ENCODE measurements around the gene STAC3.

Gene STAC3

DNA sequence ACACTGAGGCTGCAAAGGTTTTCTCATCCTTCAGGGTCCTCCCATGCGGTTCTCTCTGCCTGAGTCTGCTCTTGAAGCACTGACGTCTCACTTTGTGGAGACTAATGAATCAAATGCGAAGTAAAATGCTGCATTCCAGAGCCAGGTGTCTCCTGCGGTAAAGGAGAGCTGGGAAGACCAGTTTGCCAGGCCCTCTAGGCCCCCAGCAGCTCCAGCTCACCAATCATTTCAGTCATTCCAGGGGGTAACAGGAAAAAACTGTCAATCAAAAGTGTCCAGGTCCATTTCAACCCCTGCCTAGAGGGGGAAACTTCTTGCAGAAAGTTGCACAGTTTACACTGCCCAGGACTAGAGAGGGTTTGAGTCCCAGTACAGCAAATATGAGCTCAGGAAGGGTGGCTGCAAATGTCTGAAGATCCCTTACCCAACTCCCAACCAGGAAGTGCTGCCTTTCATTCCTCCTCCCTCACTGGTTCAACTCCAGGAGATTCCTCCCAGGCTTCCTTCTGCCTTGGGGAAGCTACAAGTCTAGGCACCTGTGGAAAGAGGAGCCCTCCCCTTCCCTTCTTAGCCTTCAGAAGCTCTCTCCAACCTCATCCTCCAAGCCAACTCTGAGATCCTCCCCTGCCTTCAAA, 37.1 kb downstream of the STAC3 start:
- H3K4me1 ChIP-seq (ENCODE audit: control insufficient read depth, insufficient read depth, low read length), result peaks cover 36% of the 10 kb centered on the region
- peak overlapping the region in 1 of 2 donors; percentile 27 for H3K9ac ChIP-seq (ENCODE audit: low read length in 2 of 2)
- peaks cover 38 to 45% of the 10 kb centered on the region in 2 donors for H3K27me3 ChIP-seq (ENCODE audit: control insufficient read depth in 1 of 2, insufficient read depth in 2 of 2, low read length in 2 of 2)
- H3K27ac ChIP-seq (ENCODE audit: low read length), result no peak overlapping the region
- H3K36me3 ChIP-seq (ENCODE audit: control insufficient read depth in 2 of 2, insufficient read depth in 2 of 2, low read length in 2 of 2), result peaks cover 5 to 17% of the 10 kb centered on the region in 2 donors
- H3K9me3 ChIP-seq (ENCODE audit: control insufficient read depth in 2 of 2, low read length in 2 of 2), result no peaks in the 10 kb centered on the region
- H3K4me3 ChIP-seq (ENCODE audit: low read length in 2 of 2), result no peak overlapping the region

DNA sequence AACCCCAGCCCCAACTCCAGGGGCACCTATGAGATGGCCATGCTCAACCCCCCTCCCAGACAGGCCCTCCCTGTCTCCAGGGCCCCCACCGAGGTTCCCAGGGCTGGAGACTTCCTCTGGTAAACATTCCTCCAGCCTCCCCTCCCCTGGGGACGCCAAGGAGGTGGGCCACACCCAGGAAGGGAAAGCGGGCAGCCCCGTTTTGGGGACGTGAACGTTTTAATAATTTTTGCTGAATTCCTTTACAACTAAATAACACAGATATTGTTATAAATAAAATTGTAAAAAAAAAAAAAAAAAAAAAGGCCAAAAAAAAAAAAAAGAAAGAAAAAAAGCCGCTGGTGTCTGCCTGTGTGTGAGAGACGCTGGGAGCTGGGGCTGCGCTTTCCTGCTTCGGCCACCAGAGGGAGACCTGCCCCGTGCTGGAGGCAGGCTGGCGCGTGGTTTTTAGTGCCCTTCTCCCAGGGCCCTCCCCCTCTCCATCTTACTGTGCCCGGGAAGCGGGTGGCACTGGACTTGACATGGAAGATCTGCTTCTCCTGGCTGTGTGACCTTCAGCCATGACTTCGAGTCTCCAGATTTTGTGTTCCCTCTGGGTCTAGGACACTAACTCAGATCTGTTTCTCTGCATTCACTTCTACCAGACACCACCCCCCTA, 37.8 kb downstream of the STAC3 start:
- peak overlapping the region in 1 of 2 donors; percentile 27 for H3K9ac ChIP-seq (ENCODE audit: low read length in 2 of 2)
- no peak overlapping the region for H3K27ac ChIP-seq (ENCODE audit: low read length)
- H3K4me3 ChIP-seq (ENCODE audit: low read length in 2 of 2), result no peak overlapping the region
- H3K9me3 ChIP-seq (ENCODE audit: control insufficient read depth in 2 of 2, low read length in 2 of 2), result no peaks in the 10 kb centered on the region
- peaks cover 31 to 39% of the 10 kb centered on the region in 2 donors for H3K27me3 ChIP-seq (ENCODE audit: control insufficient read depth in 1 of 2, insufficient read depth in 2 of 2, low read length in 2 of 2)
- H3K4me1 ChIP-seq (ENCODE audit: control insufficient read depth, insufficient read depth, low read length), result peaks cover 36% of the 10 kb centered on the region
- peaks cover 5 to 22% of the 10 kb centered on the region in 2 donors for H3K36me3 ChIP-seq (ENCODE audit: control insufficient read depth in 2 of 2, insufficient read depth in 2 of 2, low read length in 2 of 2)

DNA sequence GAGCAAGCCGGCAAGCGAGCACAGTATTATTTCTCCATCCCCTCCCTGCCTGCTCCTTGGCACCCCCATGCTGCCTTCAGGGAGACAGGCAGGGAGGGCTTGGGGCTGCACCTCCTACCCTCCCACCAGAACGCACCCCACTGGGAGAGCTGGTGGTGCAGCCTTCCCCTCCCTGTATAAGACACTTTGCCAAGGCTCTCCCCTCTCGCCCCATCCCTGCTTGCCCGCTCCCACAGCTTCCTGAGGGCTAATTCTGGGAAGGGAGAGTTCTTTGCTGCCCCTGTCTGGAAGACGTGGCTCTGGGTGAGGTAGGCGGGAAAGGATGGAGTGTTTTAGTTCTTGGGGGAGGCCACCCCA, 38.3 kb downstream of the STAC3 start:
- Histone ChIP-seq H3K4me1 (ENCODE audit: control insufficient read depth, insufficient read depth, low read length) (peaks cover 36% of the 10 kb centered on the region), H3K4me3 (ENCODE audit: low read length in 2 of 2) (no peak overlapping the region), H3K36me3 (ENCODE audit: control insufficient read depth in 2 of 2, insufficient read depth in 2 of 2, low read length in 2 of 2) (peaks cover 6 to 26% of the 10 kb centered on the region in 2 donors), H3K9me3 (ENCODE audit: control insufficient read depth in 2 of 2, low read length in 2 of 2) (no peaks in the 10 kb centered on the region), H3K9ac (ENCODE audit: low read length in 2 of 2) (no peak overlapping the region), H3K27ac (ENCODE audit: low read length) (no peak overlapping the region), H3K27me3 (ENCODE audit: control insufficient read depth in 1 of 2, insufficient read depth in 2 of 2, low read length in 2 of 2) (peaks cover 26 to 34% of the 10 kb centered on the region in 2 donors)

DNA sequence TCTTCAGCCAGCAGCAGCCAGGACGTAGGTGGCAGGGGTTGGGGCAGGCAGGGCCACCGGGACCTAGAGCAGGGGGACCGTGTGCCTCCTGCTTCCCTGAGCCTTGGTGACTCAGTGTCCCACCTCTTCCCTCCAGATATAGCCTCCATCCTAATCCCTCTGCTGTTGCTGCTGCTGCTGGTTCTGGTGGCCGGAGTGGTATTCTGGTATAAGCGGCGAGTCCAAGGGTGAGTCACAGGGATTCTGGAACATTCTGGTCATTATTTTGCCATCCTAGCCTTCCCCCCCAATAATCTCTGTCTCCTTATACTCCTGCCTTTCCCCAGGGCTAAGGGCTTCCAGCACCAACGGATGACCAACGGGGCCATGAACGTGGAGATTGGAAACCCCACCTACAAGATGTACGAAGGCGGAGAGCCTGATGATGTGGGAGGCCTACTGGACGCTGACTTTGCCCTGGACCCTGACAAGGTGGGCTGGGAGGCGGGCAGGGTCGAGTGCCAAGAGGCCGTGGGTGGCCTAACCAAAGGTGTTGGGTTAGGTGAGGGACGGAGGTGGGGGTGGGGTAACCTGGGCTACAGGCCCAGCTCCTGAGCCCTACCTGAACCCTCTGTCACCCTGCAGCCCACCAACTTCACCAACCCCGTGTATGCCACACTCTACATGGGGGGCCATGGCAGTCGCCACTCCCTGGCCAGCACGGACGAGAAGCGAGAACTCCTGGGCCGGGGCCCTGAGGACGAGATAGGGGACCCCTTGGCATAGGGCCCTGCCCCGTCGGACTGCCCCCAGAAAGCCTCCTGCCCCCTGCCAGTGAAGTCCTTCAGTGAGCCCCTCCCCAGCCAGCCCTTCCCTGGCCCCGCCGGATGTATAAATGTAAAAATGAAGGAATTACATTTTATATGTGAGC, 38.9 kb downstream of the STAC3 start:
- Histone ChIP-seq H3K9me3 (ENCODE audit: control insufficient read depth in 2 of 2, low read length in 2 of 2) (no peaks in the 10 kb centered on the region), H3K4me1 (ENCODE audit: control insufficient read depth, insufficient read depth, low read length) (peaks cover 29% of the 10 kb centered on the region), H3K4me3 (ENCODE audit: low read length in 2 of 2) (no peak overlapping the region), H3K27me3 (ENCODE audit: control insufficient read depth in 1 of 2, insufficient read depth in 2 of 2, low read length in 2 of 2) (peaks cover 20 to 28% of the 10 kb centered on the region in 2 donors), H3K9ac (ENCODE audit: low read length in 2 of 2) (no peak overlapping the region), H3K36me3 (ENCODE audit: control insufficient read depth in 2 of 2, insufficient read depth in 2 of 2, low read length in 2 of 2) (peaks cover 8 to 29% of the 10 kb centered on the region in 2 donors), H3K27ac (ENCODE audit: low read length) (no peak overlapping the region)

DNA sequence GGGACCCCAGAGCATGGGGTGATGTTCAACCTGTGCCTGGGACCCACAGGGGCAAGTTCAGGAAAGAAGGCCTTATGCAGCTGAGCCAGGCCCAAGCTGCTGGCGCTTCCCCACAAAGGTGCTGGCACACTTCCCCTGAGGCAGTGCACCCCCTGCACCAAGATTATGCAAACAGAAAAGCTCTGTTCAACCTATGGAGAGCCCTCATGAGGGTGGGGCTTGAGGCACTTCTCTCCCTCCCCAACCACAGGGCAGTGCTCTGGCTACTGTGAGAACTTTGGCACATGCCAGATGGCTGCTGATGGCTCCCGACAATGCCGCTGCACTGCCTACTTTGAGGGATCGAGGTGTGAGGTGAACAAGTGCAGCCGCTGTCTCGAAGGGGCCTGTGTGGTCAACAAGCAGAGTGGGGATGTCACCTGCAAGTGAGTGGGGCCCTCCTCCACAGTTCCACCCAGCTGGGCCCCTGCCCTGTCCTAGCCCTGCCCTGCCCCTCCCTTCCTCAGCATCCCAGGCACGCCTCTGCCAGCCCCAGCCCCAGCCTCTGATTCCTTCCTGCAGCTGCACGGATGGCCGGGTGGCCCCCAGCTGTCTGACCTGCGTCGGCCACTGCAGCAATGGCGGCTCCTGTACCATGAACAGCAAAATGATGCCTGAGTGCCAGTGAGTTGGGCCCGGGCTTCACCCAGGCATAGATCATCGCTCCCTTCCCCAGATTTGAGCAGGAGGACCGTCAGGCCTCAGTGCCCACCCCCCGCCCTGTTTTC, 39.9 kb downstream of the STAC3 start:
- Histone ChIP-seq H3K36me3 (ENCODE audit: control insufficient read depth in 2 of 2, insufficient read depth in 2 of 2, low read length in 2 of 2) (peaks cover 8 to 33% of the 10 kb centered on the region in 2 donors), H3K27ac (ENCODE audit: low read length) (no peak overlapping the region), H3K9me3 (ENCODE audit: control insufficient read depth in 2 of 2, low read length in 2 of 2) (no peaks in the 10 kb centered on the region), H3K9ac (ENCODE audit: low read length in 2 of 2) (no peak overlapping the region), H3K4me1 (ENCODE audit: control insufficient read depth, insufficient read depth, low read length) (peaks cover 22% of the 10 kb centered on the region), H3K4me3 (ENCODE audit: low read length in 2 of 2) (no peak overlapping the region), H3K27me3 (ENCODE audit: control insufficient read depth in 1 of 2, insufficient read depth in 2 of 2, low read length in 2 of 2) (peaks cover 19 to 20% of the 10 kb centered on the region in 2 donors)

DNA sequence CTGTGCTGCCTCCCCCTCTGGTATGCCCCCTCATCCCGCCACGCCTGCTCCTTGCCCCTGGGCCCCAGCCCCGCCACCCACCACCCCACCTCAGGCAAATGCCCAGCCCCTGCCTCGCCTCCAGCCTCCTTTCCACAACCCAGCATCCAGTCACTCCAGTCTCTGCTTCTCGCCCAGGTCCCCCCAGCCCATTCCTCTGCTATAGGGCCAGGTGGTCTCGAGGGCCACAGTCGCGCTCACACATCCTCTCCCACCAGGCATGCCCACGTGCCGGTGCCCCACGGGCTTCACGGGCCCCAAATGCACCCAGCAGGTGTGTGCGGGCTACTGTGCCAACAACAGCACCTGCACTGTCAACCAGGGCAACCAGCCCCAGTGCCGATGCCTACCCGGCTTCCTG, 40.5 kb downstream of the STAC3 start:
- peaks cover 13 to 40% of the 10 kb centered on the region in 2 donors for H3K36me3 ChIP-seq (ENCODE audit: control insufficient read depth in 2 of 2, insufficient read depth in 2 of 2, low read length in 2 of 2)
- H3K9ac ChIP-seq (ENCODE audit: low read length in 2 of 2), result no peak overlapping the region
- no peak overlapping the region for H3K27ac ChIP-seq (ENCODE audit: low read length)
- H3K4me3 ChIP-seq (ENCODE audit: low read length in 2 of 2), result no peak overlapping the region
- H3K9me3 ChIP-seq (ENCODE audit: control insufficient read depth in 2 of 2, low read length in 2 of 2), result no peaks in the 10 kb centered on the region
- peaks cover 17% of the 10 kb centered on the region for H3K4me1 ChIP-seq (ENCODE audit: control insufficient read depth, insufficient read depth, low read length)
- H3K27me3 ChIP-seq (ENCODE audit: control insufficient read depth in 1 of 2, insufficient read depth in 2 of 2, low read length in 2 of 2), result peaks cover 12 to 14% of the 10 kb centered on the region in 2 donors

DNA sequence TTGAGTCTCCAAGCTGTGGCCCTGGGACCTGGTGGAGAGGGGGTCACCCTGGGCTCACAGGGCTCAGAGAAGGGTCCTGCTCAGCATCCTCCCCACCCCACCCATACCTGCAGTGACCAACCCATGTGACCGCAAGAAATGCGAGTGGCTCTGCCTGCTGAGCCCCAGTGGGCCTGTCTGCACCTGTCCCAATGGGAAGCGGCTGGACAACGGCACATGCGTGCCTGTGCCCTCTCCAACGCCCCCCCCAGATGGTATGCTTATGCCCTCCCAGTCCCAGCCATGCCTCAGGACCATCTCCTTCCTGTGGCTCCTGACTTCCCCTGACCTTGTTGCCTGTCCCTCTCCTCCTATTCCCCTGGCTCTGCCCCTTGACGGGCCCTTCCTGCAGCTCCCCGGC, 41.1 kb downstream of the STAC3 start:
- Histone ChIP-seq H3K4me3 (ENCODE audit: low read length in 2 of 2) (no peak overlapping the region), H3K27me3 (ENCODE audit: control insufficient read depth in 1 of 2, insufficient read depth in 2 of 2, low read length in 2 of 2) (peaks cover 7 to 8% of the 10 kb centered on the region in 2 donors), H3K4me1 (ENCODE audit: control insufficient read depth, insufficient read depth, low read length) (peaks cover 13% of the 10 kb centered on the region), H3K9ac (ENCODE audit: low read length in 2 of 2) (no peak overlapping the region), H3K27ac (ENCODE audit: low read length) (no peak overlapping the region), H3K9me3 (ENCODE audit: control insufficient read depth in 2 of 2, low read length in 2 of 2) (no peaks in the 10 kb centered on the region), H3K36me3 (ENCODE audit: control insufficient read depth in 2 of 2, insufficient read depth in 2 of 2, low read length in 2 of 2) (peaks cover 14 to 45% of the 10 kb centered on the region in 2 donors)

DNA sequence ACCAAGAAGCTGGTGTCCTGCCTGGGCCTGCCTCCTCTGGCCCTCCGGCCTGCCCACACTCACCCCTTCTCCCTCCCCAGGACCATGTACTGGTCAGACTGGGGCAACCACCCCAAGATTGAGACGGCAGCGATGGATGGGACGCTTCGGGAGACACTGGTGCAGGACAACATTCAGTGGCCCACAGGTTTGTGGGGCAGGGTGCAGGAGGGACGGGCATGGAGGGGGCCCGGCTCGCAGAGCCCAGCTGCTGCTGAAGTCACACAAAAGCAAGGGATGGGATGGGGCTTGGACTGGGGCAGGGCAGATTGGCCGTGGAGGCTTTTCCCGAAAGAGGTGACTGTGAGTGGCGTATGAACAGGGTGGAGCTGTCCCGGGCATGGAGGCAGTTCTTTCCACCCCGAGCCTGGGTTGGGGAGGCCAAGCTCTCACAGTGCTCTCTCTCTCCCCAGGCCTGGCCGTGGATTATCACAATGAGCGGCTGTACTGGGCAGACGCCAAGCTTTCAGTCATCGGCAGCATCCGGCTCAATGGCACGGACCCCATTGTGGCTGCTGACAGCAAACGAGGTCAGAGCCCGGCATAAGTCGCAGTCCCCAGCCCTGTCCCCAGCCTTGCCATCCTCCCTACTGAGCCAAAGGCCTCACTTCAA, 42.2 kb downstream of the STAC3 start:
- H3K27me3 ChIP-seq (ENCODE audit: control insufficient read depth in 1 of 2, insufficient read depth in 2 of 2, low read length in 2 of 2), result peaks cover under 1 to 2% of the 10 kb centered on the region in 2 donors
- H3K36me3 ChIP-seq (ENCODE audit: control insufficient read depth in 2 of 2, insufficient read depth in 2 of 2, low read length in 2 of 2), result peaks cover 24 to 56% of the 10 kb centered on the region in 2 donors
- H3K9me3 ChIP-seq (ENCODE audit: control insufficient read depth in 2 of 2, low read length in 2 of 2), result no peaks in the 10 kb centered on the region
- no peak overlapping the region for H3K27ac ChIP-seq (ENCODE audit: low read length)
- no peak overlapping the region for H3K4me3 ChIP-seq (ENCODE audit: low read length in 2 of 2)
- H3K9ac ChIP-seq (ENCODE audit: low read length in 2 of 2), result no peak overlapping the region
- peaks cover 4% of the 10 kb centered on the region for H3K4me1 ChIP-seq (ENCODE audit: control insufficient read depth, insufficient read depth, low read length)

DNA sequence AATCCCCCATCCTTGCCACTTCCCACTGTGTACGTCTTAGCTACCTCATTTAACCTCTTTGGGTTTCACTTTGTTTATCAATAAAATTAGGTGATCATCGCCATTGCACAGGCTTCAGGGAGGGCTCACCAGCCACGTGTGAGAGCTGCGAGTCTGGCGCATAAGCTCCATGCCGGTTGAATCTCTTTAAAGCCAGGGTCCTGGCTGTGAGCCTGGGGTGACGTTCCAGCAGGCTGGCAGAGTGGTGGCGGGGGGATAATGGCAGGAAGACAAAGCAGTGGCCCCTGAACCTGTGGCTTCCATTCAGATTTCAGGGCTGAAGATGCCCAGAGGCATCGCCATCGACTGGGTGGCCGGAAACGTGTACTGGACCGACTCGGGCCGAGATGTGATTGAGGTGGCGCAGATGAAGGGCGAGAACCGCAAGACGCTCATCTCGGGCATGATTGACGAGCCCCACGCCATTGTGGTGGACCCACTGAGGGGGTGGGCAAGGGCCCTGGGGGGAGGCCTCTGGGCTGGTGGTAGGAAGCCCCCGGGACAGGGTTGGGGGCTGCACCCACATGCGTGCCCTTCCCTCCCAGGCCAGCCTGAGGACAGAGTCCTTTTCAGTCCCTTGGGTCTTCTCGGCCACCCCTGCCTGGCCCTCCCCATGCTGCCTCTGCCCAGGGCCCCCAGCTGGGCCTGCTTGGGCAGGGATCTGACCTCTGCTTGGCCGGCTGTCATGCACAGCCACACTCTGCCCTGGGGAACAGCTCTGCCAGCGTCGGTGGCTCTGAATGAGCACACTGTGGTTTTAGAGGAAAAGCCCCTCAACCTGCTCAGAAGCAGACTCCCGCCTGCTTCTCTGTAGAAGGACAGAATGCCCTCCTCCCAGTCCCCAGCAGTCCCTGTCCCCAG, 43.0 kb downstream of the STAC3 start:
- H3K36me3 ChIP-seq (ENCODE audit: control insufficient read depth in 2 of 2, insufficient read depth in 2 of 2, low read length in 2 of 2), result peaks cover 28 to 64% of the 10 kb centered on the region in 2 donors
- no peak overlapping the region for H3K4me3 ChIP-seq (ENCODE audit: low read length in 2 of 2)
- no peak overlapping the region for H3K9ac ChIP-seq (ENCODE audit: low read length in 2 of 2)
- H3K9me3 ChIP-seq (ENCODE audit: control insufficient read depth in 2 of 2, low read length in 2 of 2), result no peaks in the 10 kb centered on the region
- no peak overlapping the region for H3K27ac ChIP-seq (ENCODE audit: low read length)
- no peaks in the 10 kb centered on the region for H3K27me3 ChIP-seq (ENCODE audit: control insufficient read depth in 1 of 2, insufficient read depth in 2 of 2, low read length in 2 of 2)
- no peaks in the 10 kb centered on the region for H3K4me1 ChIP-seq (ENCODE audit: control insufficient read depth, insufficient read depth, low read length)

Measured in stomach smooth muscle (tissue), 2 donors.